COR-L47 (cell line): ENCODE data around the gene EXPH5.

Source experiments
- DNase-seq: peaks from one replicate; lab custom pipeline; 2025; lab: John Stamatoyannopoulos, UW

Gene EXPH5

DNA sequence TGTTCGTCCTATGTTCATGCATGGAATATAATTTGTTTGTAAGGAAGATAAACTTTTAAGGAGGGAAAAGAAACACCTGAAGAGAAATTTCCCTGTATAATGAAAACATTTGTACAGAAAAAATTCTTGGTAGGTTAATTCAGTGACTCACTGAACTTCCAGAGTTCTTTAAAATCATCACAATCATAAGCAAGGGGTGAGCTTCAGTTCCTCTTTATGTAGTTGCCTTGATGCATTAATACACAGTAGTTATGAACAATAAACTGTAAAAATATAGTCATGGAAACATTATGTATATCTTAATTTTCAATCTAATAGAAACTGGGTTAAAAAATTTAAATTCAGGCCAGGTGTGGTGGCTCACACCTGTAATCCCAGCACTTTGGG, 125.1 kb downstream of the EXPH5 start:
- DNase-seq: no peak

- peak; percentile 96 for DNase-seq
Observed at GRCh38 chr11:108467091-108467823, 126.3 kb downstream of the EXPH5 start, which contains the start of gene C11orf65. TSS of gene C11orf65 (minus strand) at chr11:108467529. CDS start at chr11:108461559, 5,970 bp downstream.

DNA sequence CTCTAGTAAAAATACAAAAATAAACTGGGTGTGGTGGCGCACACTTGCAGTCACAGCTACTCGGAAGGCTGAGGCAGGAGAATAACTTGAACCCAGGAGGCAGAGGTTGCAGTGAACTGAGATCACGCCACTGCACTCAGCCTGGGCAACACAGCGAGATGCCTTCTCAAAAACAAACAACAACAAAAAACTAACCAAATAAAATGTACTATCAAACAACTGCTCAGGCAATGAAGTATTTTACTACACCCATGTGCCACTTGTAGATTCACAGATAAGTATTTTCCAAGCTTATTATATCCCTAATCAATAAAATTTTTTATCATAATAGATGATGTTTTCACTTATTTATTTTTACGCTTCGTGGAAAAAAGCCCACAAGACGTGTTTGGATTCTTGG, 127.2 kb downstream of the EXPH5 start:
- no peak for DNase-seq
